Neural cell (in vitro differentiated cells): ENCODE data around the gene BTBD9. TPM values are rescaled to one million over a fixed set of nuclear protein-coding genes. Genes with fewer than 3 reads are reported as not detected.

Source experiments
- H2AFZ ChIP-seq: fragments of 200-600, 300-800 bp; sonication (generic), shearing (Covaris generic); 2 replicates; pipeline ENCODE4 v1.6.0; 2014; ENCODE audit warnings: low read depth, mild to moderate bottlenecking, antibody characterized with exemption, low read length, moderate library complexity
- H3F3A ChIP-seq: fragments of 200-600 bp; shearing (Covaris generic); 2 replicates; pipeline ENCODE4 v1.6.1; 2016; ENCODE audit warnings: mild to moderate bottlenecking, moderate library complexity, mixed read lengths, antibody characterized with exemption, low read length; ENCODE audit not compliant: insufficient read depth, poor library complexity, severe bottlenecking
- H3K27ac ChIP-seq: fragments of 200-600, 300-800 bp; sonication (generic), shearing (Covaris generic); 2 replicates; pipeline ENCODE4 v1.5.1; 2014; ENCODE audit warnings: mild to moderate bottlenecking, low read length, moderate library complexity
- H3K27me3 ChIP-seq: fragments of 300-800, 200-600 bp; sonication (generic), shearing (Covaris generic); 2 replicates; pipeline ENCODE4 v1.6.0; 2014; ENCODE audit warnings: mild to moderate bottlenecking, low read depth, low read length, moderate library complexity; ENCODE audit not compliant: insufficient read depth
- H3K36me3 ChIP-seq: fragments of 300-800, 200-600 bp; sonication (generic), shearing (Covaris generic); 2 replicates; pipeline ENCODE4 v1.5.1; 2014; ENCODE audit warnings: mild to moderate bottlenecking, antibody characterized with exemption, low read length, moderate library complexity; ENCODE audit not compliant: insufficient read depth
- H3K4me2 ChIP-seq: fragments of 300-800, 200-600 bp; sonication (generic), shearing (Covaris generic); 2 replicates; pipeline ENCODE4 v1.6.0; 2014; ENCODE audit warnings: mild to moderate bottlenecking, low read length
- H3K4me3 ChIP-seq: fragments of 300-800, 200-600 bp; sonication (generic), shearing (Covaris generic); 2 replicates; pipeline ENCODE4 v1.5.1; 2014; ENCODE audit warnings: mild to moderate bottlenecking, low read length, moderate library complexity
- H3K79me2 ChIP-seq: fragments of 200-600 bp; shearing (Covaris generic); replicated peaks from 2 replicates; pipeline ENCODE4 v1.6.0; 2014; ENCODE audit warnings: mild to moderate bottlenecking, low read length, moderate library complexity; ENCODE audit not compliant: insufficient read depth
- H3K9ac ChIP-seq: fragments of 300-800, 200-600 bp; sonication (generic), shearing (Covaris generic); 2 replicates; pipeline ENCODE4 v1.6.1; 2016; ENCODE audit warnings: mild to moderate bottlenecking, low read length, mixed read lengths
- H3K9me2 ChIP-seq: fragments of 200-600 bp; shearing (Covaris generic); 2 replicates; pipeline ENCODE4 v1.6.1; 2016; ENCODE audit warnings: mild to moderate bottlenecking, low read length, mixed read lengths; ENCODE audit not compliant: insufficient read depth
- H3K9me3 ChIP-seq: fragments of 200-600, 300-800 bp; sonication (generic), shearing (Covaris generic); 2 replicates; pipeline ENCODE4 v1.6.1; 2016; ENCODE audit warnings: mild to moderate bottlenecking, mixed run types, low read length, moderate library complexity, mixed read lengths
- H4K20me1 ChIP-seq: fragments of 200-600 bp; shearing (Covaris generic); 2 replicates; pipeline ENCODE4 v1.6.1; 2016; ENCODE audit warnings: mild to moderate bottlenecking, mixed run types; ENCODE audit not compliant: insufficient read depth
- CTCF ChIP-seq: fragments of 450-650 bp; IDR thresholded peaks from 2 replicates; pipeline ENCODE4 v1.5.1; 2014; ENCODE audit warnings: antibody characterized with exemption, mild to moderate bottlenecking, moderate library complexity; ENCODE audit not compliant: poor library complexity, severe bottlenecking
- EP300 ChIP-seq: fragments of 450-650 bp; conservative IDR thresholded peaks from 2 replicates; pipeline ENCODE4 v1.6.1; 2014; ENCODE audit warnings: antibody characterized with exemption, mild to moderate bottlenecking, moderate library complexity; ENCODE audit not compliant: poor library complexity, severe bottlenecking
- EZH2 ChIP-seq: fragments of 200-600, 300-800 bp; shearing (Covaris generic), sonication (generic); IDR thresholded peaks from 2 replicates; pipeline ENCODE4 v1.6.1; 2014; ENCODE audit warnings: antibody characterized with exemption, low read length, borderline replicate concordance, mild to moderate bottlenecking; ENCODE audit not compliant: insufficient read depth, poor library complexity, severe bottlenecking
- MXI1 ChIP-seq: fragments of 450-650 bp; conservative IDR thresholded peaks from 2 replicates; pipeline ENCODE4 v1.6.1; 2014; ENCODE audit warnings: antibody characterized with exemption, mild to moderate bottlenecking; ENCODE audit not compliant: poor library complexity, severe bottlenecking
- POLR2AphosphoS5 ChIP-seq: IDR thresholded peaks from 2 replicates; pipeline ENCODE4 v1.6.1; 2012
- RAD21 ChIP-seq: fragments of 450-650 bp; conservative IDR thresholded peaks from 2 replicates; pipeline ENCODE4 v1.6.1; 2014; ENCODE audit warnings: antibody characterized with exemption, mild to moderate bottlenecking, moderate library complexity
- REST ChIP-seq: IDR thresholded peaks from 2 replicates; pipeline ENCODE4 v1.6.1; 2012; ENCODE audit warnings: borderline replicate concordance
- SMC3 ChIP-seq: fragments of 450-650 bp; conservative IDR thresholded peaks from 2 replicates; pipeline ENCODE4 v1.6.1; 2014; ENCODE audit warnings: antibody characterized with exemption, mild to moderate bottlenecking, moderate library complexity; ENCODE audit not compliant: poor library complexity
- TAF1 ChIP-seq: IDR thresholded peaks from 2 replicates; pipeline ENCODE4 v1.6.1; 2012; ENCODE audit warnings: low read depth
- polyA plus RNA-seq: library from polyadenylated mRNA; depleted of rRNA; stranded (reverse); fragments of >200 nt; gene quantifications from 2 replicates; pipeline ENCODE4 v1.2.3, GENCODE V29; 2014

The BTBD9 gene
- polyA plus RNA-seq, 1 donor from 2014 or later, result 6.2 TPM

- no peak overlapping the region for H2AFZ ChIP-seq
- H3K9me3 ChIP-seq, result no peaks in the 10 kb centered on the region
- no peaks in the 10 kb centered on the region for H3K36me3 ChIP-seq
- TF ChIP-seq SMC3 (no peak), REST (no peak), EZH2 (no peak), POLR2AphosphoS5 (no peak), RAD21 (no peak), EP300 (no peak), MXI1 (no peak), CTCF (no peak), TAF1 (no peak)
- H3K79me2 ChIP-seq, result no peaks in the 10 kb centered on the region
- H3K27me3 ChIP-seq, result no peaks in the 10 kb centered on the region
- no peaks in the 10 kb centered on the region for H3K9me2 ChIP-seq
- no peaks in the 10 kb centered on the region for H4K20me1 ChIP-seq
- no peak overlapping the region for H3K4me3 ChIP-seq
- H3F3A ChIP-seq, result no peaks in the 10 kb centered on the region
- no peak overlapping the region for H3K27ac ChIP-seq
- H3K4me2 ChIP-seq, result no peak overlapping the region
- no peak overlapping the region for H3K9ac ChIP-seq
Measured at GRCh38 chr6:38528196-38528965, 111.3 kb downstream of the BTBD9 start.

- no peaks in the 10 kb centered on the region for H3K9me2 ChIP-seq
- no peaks in the 10 kb centered on the region for H3K79me2 ChIP-seq
- TF ChIP-seq EZH2, result no peak
- no peak for TF ChIP-seq CTCF
- TF ChIP-seq SMC3, result no peak
- H3K27ac ChIP-seq, result no peak overlapping the region
- no peaks in the 10 kb centered on the region for H3K36me3 ChIP-seq
- H3F3A ChIP-seq, result no peaks in the 10 kb centered on the region
- no peak overlapping the region for H3K4me2 ChIP-seq
- no peak overlapping the region for H3K4me3 ChIP-seq
- no peaks in the 10 kb centered on the region for H3K9me3 ChIP-seq
- no peak overlapping the region for H2AFZ ChIP-seq
- no peaks in the 10 kb centered on the region for H4K20me1 ChIP-seq
- H3K27me3 ChIP-seq, result no peaks in the 10 kb centered on the region
- H3K9ac ChIP-seq, result no peak overlapping the region
Measured at GRCh38 chr6:38527371-38527770, 112.4 kb downstream of the BTBD9 start.
